HG02678 (cell line): Measurements from ENCODE around the gene PSD2.

ENCODE experiments used
- ATAC-seq: cut with Tn5 transposase; IDR thresholded peaks from one replicate; pipeline ENCODE4 v1.9.1; 2021; ENCODE audit warnings: mild to moderate bottlenecking, moderate library complexity; ENCODE audit not compliant: unreplicated experiment

The PSD2 gene

GRCh38 chr5:139872851-139873794 is 77.5 kb downstream of the PSD2 start:
- ATAC-seq: no peak

- ATAC-seq: no peak
These were observed 80.3 kb downstream of the PSD2 start for GRCh38 chr5:139875957-139876356.

DNA sequence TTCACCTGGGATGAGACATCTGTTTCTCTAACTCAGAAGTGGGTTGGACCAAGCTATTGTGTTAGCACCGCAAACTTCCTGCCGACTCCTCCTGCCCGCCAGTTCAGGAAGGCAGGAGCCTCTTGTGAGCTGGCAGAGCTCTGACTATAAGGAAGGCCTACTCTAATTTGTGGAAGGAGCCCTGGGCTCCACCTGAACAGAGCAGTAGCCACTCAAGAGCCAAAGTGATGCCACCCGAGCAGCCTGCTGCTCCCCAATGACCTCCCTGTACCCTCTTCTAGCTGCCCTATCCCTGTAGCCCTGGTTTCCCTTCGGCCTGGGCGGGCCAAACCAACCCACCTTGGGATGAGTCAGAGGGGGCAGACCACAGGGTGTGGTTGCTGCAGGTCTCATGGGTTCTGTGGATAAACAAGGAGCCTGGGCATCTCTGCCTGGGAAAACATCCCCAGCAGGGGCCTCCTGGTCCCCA is 81.6 kb downstream of the PSD2 start:
- no peak for ATAC-seq

DNA sequence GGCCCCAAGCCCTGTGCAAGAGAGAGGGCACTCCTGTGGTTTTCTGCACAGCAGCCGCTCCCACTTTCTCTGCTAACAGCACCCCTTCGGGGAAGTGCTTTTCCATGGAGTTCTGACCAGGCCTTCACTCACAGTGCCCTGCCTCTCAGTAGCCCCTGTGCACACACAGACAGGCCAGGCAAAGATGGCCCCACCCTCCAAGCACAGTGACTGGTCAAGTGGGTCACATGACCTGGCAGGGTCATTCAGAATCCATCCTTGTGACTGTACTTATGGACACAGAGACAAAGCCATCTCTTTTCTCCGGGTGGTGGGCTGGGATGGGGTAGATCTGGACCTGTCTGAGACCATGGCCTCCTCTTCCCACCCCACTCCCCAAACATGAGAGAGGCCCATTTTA is 82.5 kb downstream of the PSD2 start:
- no peak for ATAC-seq

DNA sequence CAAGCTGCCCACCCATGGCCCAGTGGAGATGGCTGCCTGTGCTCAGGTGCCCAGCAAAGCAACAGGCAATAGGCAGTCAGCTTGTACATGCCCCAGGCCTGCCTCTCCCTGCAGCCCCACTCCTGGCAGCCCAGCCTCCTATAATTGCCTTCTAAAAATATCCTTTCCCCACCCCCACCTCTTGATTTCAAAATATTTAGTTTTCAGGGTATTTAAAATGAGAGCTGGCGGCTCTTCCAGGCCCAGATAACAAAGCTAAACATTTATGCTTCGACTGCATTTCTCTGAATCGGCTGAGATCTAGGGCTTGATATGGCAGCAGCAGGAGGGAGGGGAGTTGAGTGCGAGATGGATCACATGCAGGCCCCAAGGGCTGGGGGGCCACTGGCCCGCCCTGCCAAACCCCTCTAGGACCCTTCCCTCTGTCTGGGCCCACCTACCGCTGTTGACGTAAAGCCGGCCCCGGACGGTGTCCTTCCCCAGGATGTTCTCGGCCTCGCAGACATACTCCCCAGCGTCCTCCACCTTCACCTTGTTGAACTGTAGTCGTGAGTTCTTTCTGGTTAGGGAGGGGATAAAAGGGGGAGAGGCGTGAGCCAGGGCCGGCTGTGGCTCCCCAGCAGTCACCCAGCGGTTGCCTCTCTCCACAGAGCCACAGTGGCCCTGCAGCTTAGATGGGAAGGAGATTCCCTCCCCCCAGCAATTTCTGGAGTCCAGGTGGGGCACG is 85.0 kb downstream of the PSD2 start:
- no peak for ATAC-seq

GRCh38 chr5:139881143-139881733 is 85.6 kb downstream of the PSD2 start:
- ATAC-seq: no peak

DNA sequence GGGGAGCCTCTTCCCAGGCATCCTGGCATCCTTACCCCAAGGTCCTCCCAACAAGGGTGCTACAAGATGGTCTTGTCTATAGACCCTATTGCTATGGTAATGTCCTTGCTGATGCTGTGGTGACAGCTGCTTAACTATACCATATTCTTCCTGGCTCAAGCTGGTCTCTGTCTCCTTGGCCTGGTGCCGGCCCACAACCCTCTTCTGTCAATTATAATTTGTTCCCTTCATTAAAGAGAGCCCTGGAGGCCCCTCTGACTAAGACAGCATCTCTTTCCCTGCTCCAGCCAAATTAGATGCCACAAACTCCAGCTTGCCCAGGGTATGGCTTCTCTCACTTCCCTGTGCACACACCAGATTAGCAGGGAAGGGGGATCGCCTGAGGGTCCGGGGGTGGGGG is 86.7 kb downstream of the PSD2 start:
- ATAC-seq: no peak

GRCh38 chr5:139882961-139883539 is 87.4 kb downstream of the PSD2 start:
- ATAC-seq: no peak

- no peak for ATAC-seq
These were observed 88.5 kb downstream of the PSD2 start for GRCh38 chr5:139884144-139884543.

GRCh38 chr5:139884734-139885133 is 89.1 kb downstream of the PSD2 start:
- no peak for ATAC-seq

GRCh38 chr5:139885172-139885856 is 89.7 kb downstream of the PSD2 start:
- no peak for ATAC-seq

GRCh38 chr5:139885857-139886208 is 90.2 kb downstream of the PSD2 start:
- ATAC-seq: no peak

- no peak for ATAC-seq
These were observed 90.6 kb downstream of the PSD2 start for GRCh38 chr5:139886213-139886612.

- no peak for ATAC-seq
These were observed 92.8 kb downstream of the PSD2 start for GRCh38 chr5:139888370-139888769.

DNA sequence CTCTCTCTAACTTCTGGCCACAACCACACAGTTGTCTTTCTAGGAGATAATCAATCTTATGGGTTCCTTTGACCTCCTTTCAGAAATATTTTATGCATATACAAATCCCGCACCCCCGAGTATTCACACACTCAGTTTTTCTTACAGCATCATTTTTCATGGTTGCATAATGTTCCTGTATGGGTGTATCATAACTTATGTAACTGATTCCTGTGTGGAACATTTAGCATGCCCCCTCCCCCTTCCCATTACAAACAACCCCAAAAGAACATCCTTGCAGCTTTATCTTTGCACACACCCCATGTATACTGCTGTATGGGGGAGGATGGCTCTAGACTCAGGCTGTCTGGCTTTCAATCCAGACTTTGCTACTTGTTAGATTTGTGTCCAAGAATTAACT is 93.8 kb downstream of the PSD2 start:
- no peak for ATAC-seq

- ATAC-seq: no peak
These were observed 98.3 kb downstream of the PSD2 start for GRCh38 chr5:139893873-139894272.
